Pancreas (tissue), 10 donors: Measurements from ENCODE around the gene DYNLT2B. TPM values are rescaled to one million over a fixed set of nuclear protein-coding genes. Genes with fewer than 3 reads are reported as not detected.

Source experiments
- ATAC-seq, 4 donors: fragments of 200-7000 bp; cut with Tn5 transposase; one replicate each; pipeline versions ENCODE4 v1.8.0 to v1.9.1; 2020; ENCODE audit warnings: mild to moderate bottlenecking in 4 of 4, moderate library complexity in 4 of 4
- DNase-seq, 6 donors: peaks; one replicate each; pipeline ENCODE4 v3.0.0-alpha.2; 2020
- FAIRE-seq: peaks from 2 replicates; lab custom pipeline; 2012; peaks lifted over from hg19 to GRCh38; lab: Jason Lieb, UNC
- H3K27ac ChIP-seq, 4 donors: fragments of 200-600 bp; sonication (generic); 1 replicate in 3 of 4; 2 replicates in 1 of 4; pipeline versions ENCODE4 v1.5.0 to v1.8.0; 2020
- H3K27me3 ChIP-seq, 4 donors: fragments of 200-600 bp; one replicate each; pipeline ENCODE4 v1.8.0; 2021
- H3K36me3 ChIP-seq, 3 donors: fragments of 200-600 bp; sonication (generic) in 1 of 3; one replicate each; pipeline versions ENCODE4 v1.5.0 to v1.8.0; 2020 to 2021
- H3K4me1 ChIP-seq, 3 donors: fragments of 200-600 bp; one replicate each; pipeline ENCODE4 v1.8.0; 2021
- H3K4me3 ChIP-seq, 4 donors: fragments of 200-600 bp; sonication (generic) in 2 of 4; one replicate each; pipeline versions ENCODE4 v1.5.0 to v1.8.0; 2020 to 2021
- H3K9me3 ChIP-seq, 4 donors: fragments of 200-600 bp; one replicate each; pipeline ENCODE4 v1.8.0; 2021
- CTCF ChIP-seq, 4 donors: fragments of 200-600 bp; sonication (generic) in 3 of 4; IDR thresholded peaks; one replicate each; pipeline versions ENCODE4 v1.5.0 to v1.8.0; 2021; ENCODE audit warnings: antibody characterized with exemption in 4 of 4
- WGBS, 2 donors: extraction: QIAGEN DNeasy Blood & Tissue Kit; methylation state at CpG; one replicate each; pipeline ENCODE4 v1.1.7; 2013; 5-methylcytosine and 5-hydroxymethylcytosine counted together
- intact Hi-C, 3 donors: fragments of 100-400 bp; cut with DNase I; formaldehyde crosslinking; loops; one replicate each; pipeline versions ENCODE4 v1.11.1 to v1.14.2; 2022
- polyA plus RNA-seq, 2 donors: library from polyadenylated mRNA; stranded (reverse); fragments of 200-250 nt; gene quantifications; one replicate each; pipeline ENCODE4 v1.2.3, GENCODE V29; 2013
- total RNA-seq, 6 donors: library from RNA; stranded (reverse); fragmentation: NEBNext Ultra II Directional in 4 of 6; extraction: Animal tissue kit (Norgen Biotek cat#: 25700) in 4 of 6; gene quantifications; one replicate each; pipeline versions ENCODE4 v1.2.1 to v1.2.4, GENCODE V29; 2021 to 2023
- donor health status: healthy with polysubstance abuse.
- donor health status: DM: no; HTN: no; CAD: no; lungs with moderate emphysema.
- donor health status: DM: no; HTN: no; CAD: no.
- donor health status: control.
- donor health status: control.
- donor health status: Bipolar disorder and iron deficiency.
- donor health status: DM: yes; HTN: yes; CAD: no.
- donor health status: DM: no; HTN: no; CAD: no.
- donor health status: DM: no; HTN: no; CAD: no.
- donor health status: DM: yes; HTN: yes; CAD: no.

DYNLT2B gene
- total and polyA plus RNA-seq, 8 donors: 2.2 to 19.5 (median 2.7) TPM

- peak overlapping the region in 1 of 4 donors; percentile 15 for H3K27ac ChIP-seq
- no peak for ATAC-seq
Observed at GRCh38 chr3:196280689-196281440, 37.2 kb downstream of the DYNLT2B start.

GRCh38 chr3:196275126-196275525, 42.9 kb downstream of the DYNLT2B start:
- Histone ChIP-seq H3K27me3 (no peaks in the 10 kb centered on the region), H3K36me3 (peaks cover 0 to 6% (median 0%) of the 10 kb centered on the region in 3 donors), H3K4me1 (peaks cover 8 to 9% (median 9%) of the 10 kb centered on the region in 3 donors), H3K4me3 (no peak overlapping the region), H3K9me3 (no peaks in the 10 kb centered on the region), H3K27ac (no peak overlapping the region)
- intact Hi-C loops: no loop called here
- DNase-seq: no peak
- 92 to 93% methylated on average over 4 to 5 of the region's 5 CpGs for WGBS, 2 donors
- no peak for ATAC-seq
- no peak for TF ChIP-seq CTCF (IDR thresholded peaks at IDR 0.05)
- FAIRE-seq: no peak

More at GRCh38 chr3:196280689-196281440, 37.2 kb downstream of the DYNLT2B start:
- peaks cover 12 to 36% (median 14%) of the 10 kb centered on the region in 3 donors for H3K4me1 ChIP-seq
- DNase-seq: no peak
- no peak overlapping the region for H3K4me3 ChIP-seq
- FAIRE-seq: no peak
- TF ChIP-seq CTCF (IDR thresholded peaks at IDR 0.05): no peak
- no peaks in the 10 kb centered on the region for H3K27me3 ChIP-seq
- intact Hi-C loops: no loop called here
- H3K9me3 ChIP-seq: no peaks in the 10 kb centered on the region
- H3K36me3 ChIP-seq: no peaks in the 10 kb centered on the region
- 76 to 77% methylated on average over 7 of the region's 7 CpGs for WGBS, 2 donors

GRCh38 chr3:196274585-196274984, 43.5 kb downstream of the DYNLT2B start:
- FAIRE-seq (no peak), ATAC-seq (no peak), DNase-seq (no peak)
- Histone ChIP-seq H3K9me3 (no peaks in the 10 kb centered on the region), H3K27me3 (no peaks in the 10 kb centered on the region), H3K4me1 (peaks cover 3 to 7% (median 7%) of the 10 kb centered on the region in 3 donors), H3K36me3 (peaks cover 0 to 6% (median 0%) of the 10 kb centered on the region in 3 donors), H3K27ac (no peak overlapping the region), H3K4me3 (no peak overlapping the region)
- TF ChIP-seq CTCF (IDR thresholded peaks at IDR 0.05): no peak
- 95 to 96% methylated on average over 5 of the region's 5 CpGs for WGBS, 2 donors
- intact Hi-C loops: no loop called here

- ATAC-seq: no peak
- FAIRE-seq: no peak
- no peak overlapping the region for H3K27ac ChIP-seq
- peak in 1 of 6 donors; percentile 51 for DNase-seq
- no peak for TF ChIP-seq CTCF (IDR thresholded peaks at IDR 0.05)
- H3K4me1 ChIP-seq: no peaks in the 10 kb centered on the region
- 97 to 98% methylated on average over 12 of the region's 12 CpGs for WGBS, 2 donors
- H3K36me3 ChIP-seq: peaks cover 0 to 6% (median 0%) of the 10 kb centered on the region in 3 donors
- no peaks in the 10 kb centered on the region for H3K27me3 ChIP-seq
- H3K4me3 ChIP-seq: no peak overlapping the region
- intact Hi-C loops: no loop called here
- H3K9me3 ChIP-seq: no peaks in the 10 kb centered on the region
Observed at GRCh38 chr3:196273655-196274054, 44.4 kb downstream of the DYNLT2B start.

GRCh38 chr3:196272826-196273225, 45.2 kb downstream of the DYNLT2B start:
- FAIRE-seq (no peak), ATAC-seq (no peak), DNase-seq (no peak)
- 97 to 98% methylated on average over 14 of the region's 14 CpGs for WGBS, 2 donors
- peaks cover 0 to 6% (median 0%) of the 10 kb centered on the region in 3 donors for H3K36me3 ChIP-seq
- no peak overlapping the region for H3K27ac ChIP-seq
- no peaks in the 10 kb centered on the region for H3K27me3 ChIP-seq
- no peak for TF ChIP-seq CTCF (IDR thresholded peaks at IDR 0.05)
- H3K4me1 ChIP-seq: no peaks in the 10 kb centered on the region
- H3K4me3 ChIP-seq: no peak overlapping the region
- intact Hi-C loops: no loop called here
- no peaks in the 10 kb centered on the region for H3K9me3 ChIP-seq
